ENCODE results near the gene CD58. TPM values are rescaled to one million over a fixed set of nuclear protein-coding genes. Genes with fewer than 3 reads are reported as not detected.

Gene CD58
- total RNA-seq, 3 donors from 2014 or later: 19.3 to 31.9 (median 31.0) TPM

GRCh38 chr1:116560704-116561490 is 9.9 kb downstream of the CD58 start:
- H3K9me3 ChIP-seq: no peaks in the 10 kb centered on the region
- H3K4me3 ChIP-seq: no peak overlapping the region
- TF ChIP-seq CTCF (IDR thresholded peaks at IDR 0.05): no peak
- peaks cover 13% of the 10 kb centered on the region for H3K4me1 ChIP-seq (ENCODE audit: low read depth)
- DNase-seq (no peak), ATAC-seq (no peak)
- intact Hi-C loops (cut with DNase I, micrococcal nuclease): no loop called here
- no peaks in the 10 kb centered on the region for H3K36me3 ChIP-seq (ENCODE audit: low read depth)

- Histone ChIP-seq H3K4me3 (no peak overlapping the region), H3K36me3 (ENCODE audit: low read depth) (no peaks in the 10 kb centered on the region), H3K4me1 (ENCODE audit: low read depth) (peaks cover 16% of the 10 kb centered on the region), H3K9me3 (no peaks in the 10 kb centered on the region)
- ATAC-seq: no peak
- intact Hi-C loops (cut with DNase I, micrococcal nuclease): no loop called here
- DNase-seq: no peak
- no peak for TF ChIP-seq CTCF (IDR thresholded peaks at IDR 0.05)
Observed at GRCh38 chr1:116559304-116559761, 11.5 kb downstream of the CD58 start.

GRCh38 chr1:116558571-116558970 is 12.3 kb downstream of the CD58 start:
- Histone ChIP-seq H3K36me3 (ENCODE audit: low read depth) (no peaks in the 10 kb centered on the region), H3K4me3 (no peak overlapping the region), H3K4me1 (ENCODE audit: low read depth) (peaks cover 16% of the 10 kb centered on the region), H3K9me3 (no peaks in the 10 kb centered on the region)
- intact Hi-C loops (cut with DNase I, micrococcal nuclease): no loop called here
- ATAC-seq (no peak), DNase-seq (no peak)
- no peak for TF ChIP-seq CTCF (IDR thresholded peaks at IDR 0.05)

GRCh38 chr1:116558140-116558549 is 12.7 kb downstream of the CD58 start:
- intact Hi-C loops (cut with DNase I, micrococcal nuclease): no loop called here
- H3K9me3 ChIP-seq: no peaks in the 10 kb centered on the region
- ATAC-seq: no peak

GRCh38 chr1:116557323-116557878 is 13.4 kb downstream of the CD58 start:
- no peak for TF ChIP-seq CTCF (IDR thresholded peaks at IDR 0.05)
- Histone ChIP-seq H3K9me3 (no peaks in the 10 kb centered on the region), H3K4me3 (no peak overlapping the region), H3K4me1 (ENCODE audit: low read depth) (peaks cover 16% of the 10 kb centered on the region), H3K36me3 (ENCODE audit: low read depth) (no peaks in the 10 kb centered on the region)
- DNase-seq: no peak
- ATAC-seq: no peak
- intact Hi-C loops (cut with DNase I, micrococcal nuclease): no loop called here

More at GRCh38 chr1:116558140-116558549, 12.7 kb downstream of the CD58 start:
- Histone ChIP-seq H3K4me3 (no peak overlapping the region), H3K4me1 (ENCODE audit: low read depth) (peaks cover 16% of the 10 kb centered on the region), H3K36me3 (ENCODE audit: low read depth) (no peaks in the 10 kb centered on the region)
- no peak for DNase-seq
- no peak for TF ChIP-seq CTCF (IDR thresholded peaks at IDR 0.05)
